Measurements from ENCODE around the gene LCN10. TPM values are rescaled to one million over a fixed set of nuclear protein-coding genes. Genes with fewer than 3 reads are reported as not detected.

LCN10 gene
- total and polyA plus RNA-seq, 2 experiments from 2014 or later: not detected

DNA sequence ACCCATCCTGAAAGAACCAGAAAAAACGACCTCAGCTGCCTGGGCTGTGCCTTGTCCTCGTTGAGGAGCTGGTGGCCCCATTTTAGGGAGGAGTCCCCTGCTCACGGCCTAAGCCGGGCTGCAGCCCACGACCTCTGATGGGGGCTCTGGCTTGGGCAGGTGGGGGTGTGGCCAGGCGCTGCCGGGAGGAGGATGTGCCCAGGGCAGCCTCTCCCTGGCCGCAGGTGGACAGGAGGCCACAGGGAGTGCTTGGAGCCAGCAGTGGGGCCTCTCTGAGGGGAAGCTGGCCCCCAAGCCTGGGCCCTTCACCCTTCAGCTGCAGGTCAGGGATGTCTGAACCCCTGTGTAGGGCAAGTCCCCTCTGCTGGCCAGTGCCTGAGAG lies 27.9 kb downstream of the LCN10 start:
- Histone ChIP-seq H3K4me3 (no peak overlapping the region), H3K36me3 (replicated peaks; ENCODE audit: insufficient read depth, low read depth) (no peaks in the 10 kb centered on the region), H4K20me1 (ENCODE audit: insufficient read depth, poor library complexity, severe bottlenecking) (no peaks in the 10 kb centered on the region), H3K79me2 (peaks cover 34% of the 10 kb centered on the region), H3K9me3 (ENCODE audit: low read depth) (no peaks in the 10 kb centered on the region), H3K27me3 (no peaks in the 10 kb centered on the region), H3K4me2 (no peak overlapping the region), H3K27ac (no peak overlapping the region), H3K4me1 (ENCODE audit: insufficient read depth) (peaks cover 25% of the 10 kb centered on the region), H2AFZ (no peak overlapping the region), H3K9me2 (replicated peaks; ENCODE audit: insufficient read depth) (no peaks in the 10 kb centered on the region)
- WGBS (ENCODE audit: low lambda C conversion rate, missing lambda C conversion rate): 81% methylated on average over 8 of the region's 8 CpGs
- TF ChIP-seq EZH2 (IDR thresholded peaks at IDR 0.05; ENCODE audit: borderline replicate concordance) (no peak), EZH2phosphoT487 (IDR thresholded peaks at IDR 0.05; ENCODE audit: low read depth, severe bottlenecking, unreplicated experiment) (no peak)
- TF ChIP-seq, protein P1, sequence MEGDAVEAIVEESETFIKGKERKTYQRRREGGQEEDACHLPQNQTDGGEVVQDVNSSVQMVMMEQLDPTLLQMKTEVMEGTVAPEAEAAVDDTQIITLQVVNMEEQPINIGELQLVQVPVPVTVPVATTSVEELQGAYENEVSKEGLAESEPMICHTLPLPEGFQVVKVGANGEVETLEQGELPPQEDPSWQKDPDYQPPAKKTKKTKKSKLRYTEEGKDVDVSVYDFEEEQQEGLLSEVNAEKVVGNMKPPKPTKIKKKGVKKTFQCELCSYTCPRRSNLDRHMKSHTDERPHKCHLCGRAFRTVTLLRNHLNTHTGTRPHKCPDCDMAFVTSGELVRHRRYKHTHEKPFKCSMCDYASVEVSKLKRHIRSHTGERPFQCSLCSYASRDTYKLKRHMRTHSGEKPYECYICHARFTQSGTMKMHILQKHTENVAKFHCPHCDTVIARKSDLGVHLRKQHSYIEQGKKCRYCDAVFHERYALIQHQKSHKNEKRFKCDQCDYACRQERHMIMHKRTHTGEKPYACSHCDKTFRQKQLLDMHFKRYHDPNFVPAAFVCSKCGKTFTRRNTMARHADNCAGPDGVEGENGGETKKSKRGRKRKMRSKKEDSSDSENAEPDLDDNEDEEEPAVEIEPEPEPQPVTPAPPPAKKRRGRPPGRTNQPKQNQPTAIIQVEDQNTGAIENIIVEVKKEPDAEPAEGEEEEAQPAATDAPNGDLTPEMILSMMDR (IDR thresholded peaks at IDR 0.05; ENCODE audit: poor library complexity): no peak
- DNase-seq (ENCODE audit: low spot score): no peak

- Histone ChIP-seq H3K27ac (no peak overlapping the region), H3K79me2 (peaks cover 34% of the 10 kb centered on the region), H4K20me1 (ENCODE audit: insufficient read depth, poor library complexity, severe bottlenecking) (no peaks in the 10 kb centered on the region), H2AFZ (no peak overlapping the region), H3K4me3 (no peak overlapping the region), H3K9me3 (ENCODE audit: low read depth) (no peaks in the 10 kb centered on the region), H3K27me3 (no peaks in the 10 kb centered on the region), H3K4me1 (ENCODE audit: insufficient read depth) (peaks cover 25% of the 10 kb centered on the region), H3K9me2 (replicated peaks; ENCODE audit: insufficient read depth) (no peaks in the 10 kb centered on the region), H3K4me2 (peak overlapping the region; percentile 96), H3K36me3 (replicated peaks; ENCODE audit: insufficient read depth, low read depth) (no peaks in the 10 kb centered on the region)
- no peak for DNase-seq (ENCODE audit: low spot score)
- WGBS (ENCODE audit: low lambda C conversion rate, missing lambda C conversion rate): 86% methylated on average over 17 of the region's 17 CpGs
- TF ChIP-seq EZH2phosphoT487 (IDR thresholded peaks at IDR 0.05; ENCODE audit: low read depth, severe bottlenecking, unreplicated experiment): no peak
- TF ChIP-seq EZH2 (IDR thresholded peaks at IDR 0.05; ENCODE audit: borderline replicate concordance): no peak
- TF ChIP-seq, protein P1 (IDR thresholded peaks at IDR 0.05; ENCODE audit: poor library complexity): no peak
Measured at GRCh38 chr9:136714096-136714892, 28.4 kb downstream of the LCN10 start.

- no peak for TF ChIP-seq EZH2 (IDR thresholded peaks at IDR 0.05; ENCODE audit: borderline replicate concordance)
- TF ChIP-seq, protein P1 (IDR thresholded peaks at IDR 0.05; ENCODE audit: poor library complexity): no peak
- no peak for TF ChIP-seq EZH2phosphoT487 (IDR thresholded peaks at IDR 0.05; ENCODE audit: low read depth, severe bottlenecking, unreplicated experiment)
- peak overlapping the region; percentile 91 for H3K4me3 ChIP-seq
- 65% methylated on average over 8 of the region's 8 CpGs for WGBS (ENCODE audit: low lambda C conversion rate, missing lambda C conversion rate)
Measured at GRCh38 chr9:136713550-136713949, 29.2 kb downstream of the LCN10 start.

More at GRCh38 chr9:136713550-136713949, 29.2 kb downstream of the LCN10 start:
- Histone ChIP-seq H2AFZ (no peak overlapping the region), H3K9me3 (ENCODE audit: low read depth) (no peaks in the 10 kb centered on the region), H3K27me3 (no peaks in the 10 kb centered on the region), H3K79me2 (peaks cover 34% of the 10 kb centered on the region), H3K4me1 (ENCODE audit: insufficient read depth) (peaks cover 25% of the 10 kb centered on the region), H3K4me2 (peak overlapping the region; percentile 96), H3K9me2 (replicated peaks; ENCODE audit: insufficient read depth) (no peaks in the 10 kb centered on the region), H3K36me3 (replicated peaks; ENCODE audit: insufficient read depth, low read depth) (no peaks in the 10 kb centered on the region), H3K27ac (no peak overlapping the region), H4K20me1 (ENCODE audit: insufficient read depth, poor library complexity, severe bottlenecking) (no peaks in the 10 kb centered on the region)
- no peak for DNase-seq (ENCODE audit: low spot score)

Measured in hepatocyte (in vitro differentiated cells).